Ovary (tissue), 9 donors: ENCODE results near the gene TSPAN13. TPM values are rescaled to one million over a fixed set of nuclear protein-coding genes. Genes with fewer than 3 reads are reported as not detected.

Experiments
- DNase-seq, 5 donors: peaks; one replicate each; pipeline ENCODE4 v3.0.0-alpha.2; 2019 to 2020
- H3K27ac ChIP-seq, 2 donors: fragments of 200-600 bp; one replicate each; pipeline versions ENCODE4 v1.5.1 to v1.8.0; 2019 to 2022
- H3K27me3 ChIP-seq: fragments of 200-600 bp; one replicate; pipeline ENCODE4 v1.8.0; 2022
- H3K36me3 ChIP-seq: fragments of 200-600 bp; sonication (generic); one replicate; pipeline ENCODE4 v1.5.1; 2019
- H3K4me1 ChIP-seq: one replicate; pipeline ENCODE4 v1.8.1; 2013; ENCODE audit warnings: mild to moderate bottlenecking, moderate library complexity; ENCODE audit not compliant: insufficient read depth
- H3K4me3 ChIP-seq: fragments of 200-600 bp; sonication (generic); one replicate; pipeline ENCODE4 v1.5.1; 2017
- H3K9me3 ChIP-seq, 2 donors: fragments of 200-600 bp in 1 of 2; sonication (generic) in 1 of 2; one replicate each; pipeline versions ENCODE4 v1.5.1 to v1.8.1; 2013 to 2019; ENCODE audit warnings: mild to moderate bottlenecking in 1 of 2, moderate library complexity in 1 of 2
- EP300 ChIP-seq: sonication (generic); formaldehyde crosslinking; IDR thresholded peaks from one replicate; pipeline ENCODE4 v1.6.1; 2017; ENCODE audit warnings: antibody characterized with exemption
- POLR2A ChIP-seq: fragments of 450-650 bp; IDR thresholded peaks from one replicate; pipeline ENCODE4 v1.6.1; 2017; ENCODE audit warnings: antibody characterized with exemption, mild to moderate bottlenecking, moderate library complexity
- WGBS, 3 donors: extraction: QIAGEN DNeasy Blood & Tissue Kit in 1 of 3; methylation state at CpG; one replicate each; pipeline versions ENCODE4 v1.1.5 to v1.1.7; 2013 to 2017; 5-methylcytosine and 5-hydroxymethylcytosine counted together
- intact Hi-C, 4 donors: fragments of 100-400 bp; cut with DNase I; formaldehyde crosslinking; loops; one replicate each; pipeline versions ENCODE4 v1.11.0 to v1.15.1; 2022 to 2023
- polyA plus RNA-seq, 2 donors: library from polyadenylated mRNA; stranded (reverse); fragments of 200-250 nt in 1 of 2; fragments of 350-450 nt in 1 of 2; fragmentation: Illumina TruSeq in 1 of 2; extraction: RNeasy Lipid Tissue Mini Kit (QIAGEN cat#74804) in 1 of 2; gene quantifications; one replicate each; pipeline ENCODE4 v1.2.3, GENCODE V29; 2013 to 2014
- total RNA-seq, 7 donors: library from RNA; depleted of rRNA in 2 of 7; stranded (reverse); fragments of >200 nt in 2 of 7; fragmentation: NEBNext Ultra II Directional in 3 of 7; extraction: Animal tissue kit (Norgen Biotek cat#: 25700) in 3 of 7; gene quantifications; one replicate each; pipeline versions ENCODE4 v1.1.0 to v1.2.4, GENCODE V29; 2016 to 2023
- TF ChIP-seq, protein P1 (sequence below), 3 donors: fragments of 450-650 bp in 2 of 3; fragments of 200-600 bp in 1 of 3; IDR thresholded peaks; one replicate each; pipeline versions ENCODE4 v1.5.1 to v1.8.0; 2016 to 2022; ENCODE audit warnings: antibody characterized with exemption in 3 of 3, mild to moderate bottlenecking in 1 of 3
- donor health status: DM: no; HTN: no; CAD: no; lungs with moderate emphysema.
- donor health status: DM: no; HTN: no; CAD: no.
- donor health status: Bipolar disorder and iron deficiency.
- donor health status: DM: yes; HTN: yes; CAD: no.
- donor health status: DM: no; HTN: no; CAD: no.
- donor health status: DM: yes; HTN: yes; CAD: no.

The TSPAN13 gene
- total and polyA plus RNA-seq, 9 donors = 0.72 to 23.4 (median 4.2) TPM

DNA sequence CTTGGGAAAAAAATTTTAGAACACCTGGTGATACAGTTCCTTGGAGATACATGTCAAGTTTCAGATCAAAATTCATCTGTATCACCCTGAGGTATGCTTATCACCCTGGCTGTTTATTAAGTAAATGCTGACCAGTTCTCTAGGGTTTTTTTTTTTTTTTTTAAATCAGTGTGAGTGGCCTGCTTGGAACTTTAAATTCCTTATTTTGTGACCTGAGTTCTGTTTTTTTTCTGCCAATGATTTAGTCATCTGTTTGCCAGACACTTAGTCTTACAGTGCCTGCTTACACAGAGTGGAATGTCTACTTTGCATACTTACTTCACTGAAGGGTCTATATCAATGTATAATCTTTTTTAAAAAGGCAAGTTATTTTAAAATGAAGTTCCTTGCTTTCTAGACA is 1.8 kb downstream of the TSPAN13 start:
- DNase-seq = no peak
- TF ChIP-seq, protein P1, sequence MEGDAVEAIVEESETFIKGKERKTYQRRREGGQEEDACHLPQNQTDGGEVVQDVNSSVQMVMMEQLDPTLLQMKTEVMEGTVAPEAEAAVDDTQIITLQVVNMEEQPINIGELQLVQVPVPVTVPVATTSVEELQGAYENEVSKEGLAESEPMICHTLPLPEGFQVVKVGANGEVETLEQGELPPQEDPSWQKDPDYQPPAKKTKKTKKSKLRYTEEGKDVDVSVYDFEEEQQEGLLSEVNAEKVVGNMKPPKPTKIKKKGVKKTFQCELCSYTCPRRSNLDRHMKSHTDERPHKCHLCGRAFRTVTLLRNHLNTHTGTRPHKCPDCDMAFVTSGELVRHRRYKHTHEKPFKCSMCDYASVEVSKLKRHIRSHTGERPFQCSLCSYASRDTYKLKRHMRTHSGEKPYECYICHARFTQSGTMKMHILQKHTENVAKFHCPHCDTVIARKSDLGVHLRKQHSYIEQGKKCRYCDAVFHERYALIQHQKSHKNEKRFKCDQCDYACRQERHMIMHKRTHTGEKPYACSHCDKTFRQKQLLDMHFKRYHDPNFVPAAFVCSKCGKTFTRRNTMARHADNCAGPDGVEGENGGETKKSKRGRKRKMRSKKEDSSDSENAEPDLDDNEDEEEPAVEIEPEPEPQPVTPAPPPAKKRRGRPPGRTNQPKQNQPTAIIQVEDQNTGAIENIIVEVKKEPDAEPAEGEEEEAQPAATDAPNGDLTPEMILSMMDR (IDR thresholded peaks at IDR 0.05) = no peak
- no peak for TF ChIP-seq POLR2A
- no peak for TF ChIP-seq EP300
- no peaks in the 10 kb centered on the region for H3K27me3 ChIP-seq
- no peak overlapping the region for H3K4me3 ChIP-seq
- H3K27ac ChIP-seq = no peak overlapping the region
- intact Hi-C loops = no loop called here
- H3K4me1 ChIP-seq = peaks cover 4% of the 10 kb centered on the region
- H3K36me3 ChIP-seq = no peaks in the 10 kb centered on the region
- H3K9me3 ChIP-seq = no peaks in the 10 kb centered on the region

GRCh38 chr7:16758036-16758435 is 4.5 kb downstream of the TSPAN13 start:
- H3K27me3 ChIP-seq = no peaks in the 10 kb centered on the region
- intact Hi-C loops = no loop called here

GRCh38 chr7:16758631-16759611 is 5.4 kb downstream of the TSPAN13 start:
- Histone ChIP-seq H3K4me3 (no peak overlapping the region), H3K4me1 (peaks cover 4% of the 10 kb centered on the region), H3K9me3 (no peaks in the 10 kb centered on the region), H3K27ac (no peak overlapping the region), H3K36me3 (no peaks in the 10 kb centered on the region), H3K27me3 (no peaks in the 10 kb centered on the region)
- 81 to 86% (median 83%) methylated on average over 10 of the region's 10 CpGs for WGBS, 3 donors
- intact Hi-C loops = no loop called here
- DNase-seq = no peak
- TF ChIP-seq EP300 (no peak), POLR2A (no peak)
- TF ChIP-seq, protein P1 (IDR thresholded peaks at IDR 0.05) = no peak

More at GRCh38 chr7:16758036-16758435, 4.5 kb downstream of the TSPAN13 start:
- no peak for TF ChIP-seq POLR2A
- TF ChIP-seq EP300 = no peak
- TF ChIP-seq, protein P1 (IDR thresholded peaks at IDR 0.05) = no peak
- Histone ChIP-seq H3K4me3 (no peak overlapping the region), H3K27ac (no peak overlapping the region), H3K4me1 (peaks cover 4% of the 10 kb centered on the region), H3K36me3 (no peaks in the 10 kb centered on the region), H3K9me3 (no peaks in the 10 kb centered on the region)
- WGBS, 3 donors = 64 to 76% (median 73%) methylated on average over 6 of the region's 6 CpGs
- DNase-seq = no peak

- Histone ChIP-seq H3K4me1 (no peaks in the 10 kb centered on the region), H3K36me3 (no peaks in the 10 kb centered on the region), H3K27ac (no peak overlapping the region), H3K9me3 (no peaks in the 10 kb centered on the region), H3K27me3 (no peaks in the 10 kb centered on the region), H3K4me3 (no peak overlapping the region)
- DNase-seq = no peak
- 93 to 100% (median 100%) methylated on average over 1 of the region's 1 CpG for WGBS, 3 donors
- TF ChIP-seq, protein P1 (IDR thresholded peaks at IDR 0.05) = no peak
- TF ChIP-seq EP300 = no peak
- intact Hi-C loops = no loop called here
Observed at GRCh38 chr7:16759840-16760239, 6.3 kb downstream of the TSPAN13 start.
